GM12878 (cell line): ENCODE data around the gene ERICH2. TPM values are rescaled to one million over a fixed set of nuclear protein-coding genes. Genes with fewer than 3 reads are reported as not detected.
A peak's percentile ranks its signal among the peaks of the same experiment; 100 is the strongest.

Experiments used
- ATAC-seq: fragments of 200-7000 bp; cut with Tn5 transposase; 3 replicates; pipeline ENCODE4 v1.9.1; 2020; ENCODE audit warnings: mild to moderate bottlenecking, moderate library complexity
- BruUV-seq: library from RNA; stranded (reverse); fragments of 400-500 nt; replicated peaks from 2 replicates; lab custom pipeline; 2021; lab: Mats Ljungman, UMichigan
- CTCF ChIA-PET: fragments of 300-600 bp; sonication (Branson Sonifier 250); formaldehyde crosslinking; extraction: SDS; loops from one replicate; lab custom pipeline; 2021; ENCODE audit warnings: inconsistent platforms; lab: Yijun Ruan, JAX
- POLR2A ChIA-PET: fragments of 350-600 bp; formaldehyde crosslinking; extraction: SDS; loops from one replicate; lab custom pipeline; 2021; ENCODE audit warnings: inconsistent platforms; lab: Charles Lee
- RAD21 ChIA-PET: fragments of 300-600 bp; sonication (Branson Sonifier 250); formaldehyde crosslinking; loops from one replicate; lab custom pipeline; 2023; ENCODE audit warnings: antibody characterized with exemption; ENCODE audit not compliant: unreplicated experiment; lab: Charles Lee
- SMC1A ChIA-PET: fragments of 300-600 bp; sonication (Branson Sonifier 250); formaldehyde crosslinking; loops from one replicate; lab custom pipeline; 2023; ENCODE audit not compliant: unreplicated experiment, uncharacterized antibody; lab: Charles Lee
- DNase-seq: peaks from one replicate; pipeline ENCODE4 v3.0.0-alpha.2; 2011; ENCODE audit warnings: low read depth, low spot score
- FAIRE-seq: peaks from 3 replicates; lab custom pipeline; 2011; peaks lifted over from hg19 to GRCh38; lab: Jason Lieb, UNC
- H2AFZ ChIP-seq: 2 replicates; pipeline ENCODE4 v1.6.0; 2011; ENCODE audit warnings: low read depth, low read length, control low read depth; ENCODE audit not compliant: control insufficient read depth
- H3K27ac ChIP-seq: 2 replicates; pipeline ENCODE4 v1.5.1; 2011; ENCODE audit warnings: control low read depth; ENCODE audit not compliant: control insufficient read depth, insufficient read depth
- H3K27me3 ChIP-seq, 2 experiments: replicated peaks in 1 of 2; 2 replicates each; pipeline versions ENCODE4 v1.6.0 to v1.6.1; 2011; ENCODE audit warnings: low read length in 1 of 2; ENCODE audit not compliant: control insufficient read depth in 2 of 2, insufficient read depth in 2 of 2
- H3K36me3 ChIP-seq, 2 experiments: 2 replicates each; pipeline ENCODE4 v1.5.1; 2011; ENCODE audit warnings: low read length in 1 of 2; ENCODE audit not compliant: control insufficient read depth in 2 of 2, insufficient read depth in 2 of 2
- H3K4me1 ChIP-seq: 2 replicates; pipeline ENCODE4 v1.6.1; 2011; ENCODE audit warnings: mild to moderate bottlenecking, low read length, moderate library complexity, mixed read lengths; ENCODE audit not compliant: control insufficient read depth, insufficient read depth
- H3K4me2 ChIP-seq: 2 replicates; pipeline ENCODE4 v1.6.0; 2011; ENCODE audit warnings: control low read depth; ENCODE audit not compliant: control insufficient read depth, insufficient read depth
- H3K4me3 ChIP-seq: fragments of 200-600 bp; sonication (generic); 2 replicates; pipeline ENCODE4 v1.5.1; 2016
- H3K79me2 ChIP-seq: 2 replicates; pipeline ENCODE4 v1.6.0; 2011; ENCODE audit warnings: low read length; ENCODE audit not compliant: control insufficient read depth, insufficient read depth
- H3K9ac ChIP-seq: 2 replicates; pipeline ENCODE4 v1.8.0; 2011; ENCODE audit warnings: low read length, control low read depth, mixed read lengths; ENCODE audit not compliant: control insufficient read depth, insufficient read depth
- H3K9me3 ChIP-seq: replicated peaks from 3 replicates; pipeline ENCODE4 v1.5.1; 2011; ENCODE audit warnings: mild to moderate bottlenecking, low read length; ENCODE audit not compliant: control insufficient read depth, insufficient read depth
- H4K20me1 ChIP-seq: 2 replicates; pipeline ENCODE4 v1.6.0; 2011; ENCODE audit not compliant: control insufficient read depth, insufficient read depth
- JUNB ChIP-seq: IDR thresholded peaks from 2 replicates; pipeline ENCODE4 v1.6.1; 2016; ENCODE audit warnings: antibody characterized with exemption, mild to moderate bottlenecking
- MEF2A ChIP-seq: IDR thresholded peaks from 2 replicates; pipeline ENCODE4 v1.6.1; 2011; ENCODE audit warnings: low read depth, mild to moderate bottlenecking, low read length, moderate library complexity; ENCODE audit not compliant: insufficient read depth
- REST ChIP-seq: IDR thresholded peaks from 2 replicates; pipeline ENCODE4 v1.6.1; 2012; ENCODE audit warnings: mild to moderate bottlenecking, low read depth, low read length
- TBL1XR1 ChIP-seq: IDR thresholded peaks from 2 replicates; pipeline ENCODE4 v1.6.1; 2012; ENCODE audit warnings: low read depth, low read length, improper control_type of control experiment
- USF1 ChIP-seq: IDR thresholded peaks from 2 replicates; pipeline ENCODE4 v1.6.1; 2011; ENCODE audit warnings: borderline replicate concordance, low read depth, mild to moderate bottlenecking, moderate library complexity, mixed read lengths, low read length; ENCODE audit not compliant: insufficient read depth; ENCODE audit errors: extremely low read length
- ZNF207 ChIP-seq: fragments of 450-650 bp; IDR thresholded peaks from 2 replicates; pipeline ENCODE4 v1.6.1; 2014; ENCODE audit warnings: antibody characterized with exemption, mild to moderate bottlenecking, borderline replicate concordance
- WGBS: methylation state at CpG from one replicate; pipeline ENCODE4 v1.1.6; 2016; ENCODE audit warnings: low lambda C conversion rate; ENCODE audit not compliant: insufficient replicate concordance, insufficient coverage; ENCODE audit errors: missing lambda C conversion rate; 5-methylcytosine and 5-hydroxymethylcytosine counted together
- in situ Hi-C: fragments of 300-500 bp; cut with MboI; formaldehyde crosslinking; loops from 9 replicates; pipeline ENCODE4 v1.14.3; 2018; ENCODE audit warnings: mixed read lengths
- intact Hi-C: fragments of 100-400 bp; cut with micrococcal nuclease; formaldehyde crosslinking; loops from one replicate; pipeline ENCODE4 v1.14.2; 2022; ENCODE audit not compliant: unreplicated experiment
- polyA plus RNA-seq, 11 experiments: library from polyadenylated mRNA; depleted of rRNA in 4 of 11; unstranded in 6 of 11; stranded (reverse) in 5 of 11; fragments of >200 nt; fragmentation: Nextera tagmentation in 4 of 11; fragmentation: Illumina TruSeq in 1 of 11; extraction: Ambion mirVana in 4 of 11; extraction: Trizol in 1 of 11; gene quantifications; 1 replicate in 1 of 11; 2 replicates in 10 of 11; pipeline versions ENCODE4 v1.2.1 to v1.2.3, GENCODE V29; 2011 to 2016; ENCODE audit warnings: inconsistent platforms in 2 of 11, missing spikeins in 2 of 11, low read depth in 1 of 11
- total RNA-seq, 4 experiments: library from RNA; depleted of rRNA in 3 of 4; stranded (reverse); fragments of >200 nt in 3 of 4; fragmentation: Illumina TruSeq in 1 of 4; extraction: Trizol in 1 of 4; gene quantifications; 2 replicates each; pipeline versions ENCODE4 v1.2.1 to v1.2.3, GENCODE V29; 2013 to 2021

The ERICH2 gene
- total and polyA plus RNA-seq, 10 of the 15 experiments (the other 5 are each of a cell fraction or from before 2014, with no cell fraction given), result not detected

GRCh38 chr2:170813611-170814532 is 43.7 kb downstream of the ERICH2 start:
- H3K27me3 ChIP-seq, result peaks cover 5 to 21% of the 10 kb centered on the region in 2 experiments
- no peak overlapping the region for H3K4me3 ChIP-seq
- FAIRE-seq, result no peak
- H3K4me1 ChIP-seq, result peaks cover 6% of the 10 kb centered on the region
- DNase-seq, result no peak
- TF ChIP-seq MEF2A (no peak), REST (peak; percentile 95), ZNF207 (no peak), JUNB (no peak), USF1 (no peak), TBL1XR1 (no peak)
- POLR2A ChIA-PET, result interaction anchor here (0.6 kb wide), 1 partner anchor 732 kb away, joined by 3 read pairs; no protein-coding TSS in a partner anchor
- H2AFZ ChIP-seq, result no peak overlapping the region
- RAD21 ChIA-PET, result interaction anchor here (0.8 to 5.7 kb wide), 21 partner anchors 10 to 577 kb away, joined by 3 to 36 read pairs (median 5); no protein-coding TSS in a partner anchor
- no peak for ATAC-seq
- no peaks in the 10 kb centered on the region for H4K20me1 ChIP-seq
- BruUV-seq, result no TSS peak
- no peak overlapping the region for H3K9ac ChIP-seq
- no peaks in the 10 kb centered on the region for H3K79me2 ChIP-seq
- SMC1A ChIA-PET, result interaction anchor here (0.6 to 8.5 kb wide), 31 partner anchors 8 to 1703 kb away, joined by 3 to 53 read pairs (median 4); no protein-coding TSS in a partner anchor
- WGBS, result 22% methylated on average over 41 of the region's 41 CpGs
- no peaks in the 10 kb centered on the region for H3K36me3 ChIP-seq
- H3K9me3 ChIP-seq, result no peaks in the 10 kb centered on the region; the same call in 2 of the 3 replicates
- in situ Hi-C loops (loop anchor here (5.0 kb wide), 2 partner anchors 452 to 577 kb away; no protein-coding TSS in a partner anchor), intact Hi-C loops (loop anchor here (2.0 to 10.0 kb wide), 4 partner anchors 102 to 453 kb away; no protein-coding TSS in a partner anchor)
- no peak overlapping the region for H3K4me2 ChIP-seq
- H3K27ac ChIP-seq, result no peak overlapping the region
- CTCF ChIA-PET, result interaction anchor here (0.6 to 6.4 kb wide), 43 partner anchors 18 to 881 kb away, joined by 3 to 67 read pairs (median 5); partner anchors contain the start of gene ERICH2
